Thymus (tissue), 11 donors: ENCODE data around the gene IQCE. TPM values are rescaled to one million over a fixed set of nuclear protein-coding genes. Genes with fewer than 3 reads are reported as not detected.

Experiments used
- DNase-seq, 9 donors: peaks; one replicate each; pipeline ENCODE4 v3.0.0-alpha.2; 2013; ENCODE audit warnings: low spot score in 9 of 9, low read depth in 6 of 9, missing footprints in 1 of 9
- H3K27ac ChIP-seq, 2 donors: one replicate each; pipeline ENCODE4 v1.5.1; 2013; ENCODE audit warnings: control low read depth in 1 of 2, low read depth in 1 of 2, low read length in 1 of 2, mild to moderate bottlenecking in 1 of 2, moderate library complexity in 1 of 2
- H3K27me3 ChIP-seq, 2 donors: one replicate each; pipeline ENCODE4 v1.5.1; 2013; ENCODE audit warnings: low read length in 1 of 2; ENCODE audit not compliant: control insufficient read depth in 2 of 2, insufficient read depth in 1 of 2
- H3K36me3 ChIP-seq, 2 donors: one replicate each; pipeline ENCODE4 v1.5.1; 2013; ENCODE audit warnings: low read length in 1 of 2, mild to moderate bottlenecking in 1 of 2, moderate library complexity in 1 of 2; ENCODE audit not compliant: control insufficient read depth in 2 of 2, insufficient read depth in 2 of 2
- H3K4me1 ChIP-seq, 2 donors: one replicate each; pipeline ENCODE4 v1.5.1; 2013; ENCODE audit warnings: low read length in 2 of 2; ENCODE audit not compliant: control insufficient read depth in 2 of 2, insufficient read depth in 2 of 2
- H3K4me3 ChIP-seq, 2 donors: one replicate each; pipeline ENCODE4 v1.5.1; 2013; ENCODE audit warnings: low read length in 2 of 2, control low read depth in 1 of 2, mild to moderate bottlenecking in 1 of 2
- H3K9me3 ChIP-seq, 2 donors: one replicate each; pipeline ENCODE4 v1.5.1; 2013; ENCODE audit warnings: low read length in 1 of 2, mild to moderate bottlenecking in 1 of 2; ENCODE audit not compliant: control insufficient read depth in 2 of 2, insufficient read depth in 1 of 2
- WGBS: extraction: QIAGEN DNeasy Blood & Tissue Kit; methylation state at CpG from one replicate; pipeline ENCODE4 v1.1.7; 2013; 5-methylcytosine and 5-hydroxymethylcytosine counted together
- polyA plus RNA-seq: library from polyadenylated mRNA; stranded (reverse); fragments of 200-250 nt; gene quantifications from one replicate; pipeline ENCODE4 v1.2.3, GENCODE V29; 2013
- total RNA-seq: library from RNA; stranded (reverse); fragments of 120-200 nt; gene quantifications from one replicate; pipeline ENCODE4 v1.2.4, GENCODE V29; 2013
- donor health status: healthy.

The IQCE gene
- total and polyA plus RNA-seq, 2 donors, result 3.8 to 4.2 TPM

DNA sequence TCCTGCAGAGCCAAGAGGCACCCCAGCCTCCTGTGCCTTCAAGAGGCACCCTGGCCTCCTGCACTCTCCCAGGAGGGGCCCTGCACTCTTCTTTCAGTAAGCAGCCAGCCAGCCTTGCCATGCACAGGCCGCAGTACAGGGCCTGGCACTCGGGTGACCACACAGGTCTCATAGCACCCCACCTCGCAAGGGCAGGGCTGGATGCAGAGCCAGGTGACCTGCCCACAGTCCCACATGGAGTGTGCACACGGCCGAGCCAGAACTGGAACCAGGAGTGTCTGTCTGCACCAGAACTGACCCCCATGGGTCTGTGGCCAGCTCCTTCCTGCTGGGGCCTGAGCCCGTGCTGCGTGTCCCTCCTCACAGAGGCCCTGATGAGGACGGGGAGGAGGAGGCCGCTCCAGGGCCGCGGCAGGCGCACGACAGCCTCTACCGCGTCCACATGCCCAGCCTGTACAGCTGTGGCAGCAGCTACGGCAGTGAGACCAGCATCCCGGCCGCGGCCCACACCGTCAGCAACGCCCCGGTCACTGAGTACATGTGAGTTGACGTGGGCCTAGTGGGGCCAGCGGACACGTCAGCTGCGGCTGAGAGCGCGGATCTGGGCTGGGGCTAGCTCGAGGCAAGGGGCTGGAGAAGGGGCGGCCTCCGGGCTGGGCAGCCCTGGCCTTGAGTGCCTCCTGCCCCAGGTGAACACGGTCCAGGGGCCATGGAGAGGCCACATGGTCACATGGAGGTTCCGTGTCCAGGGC, 99.3 kb downstream of the IQCE start:
- Histone ChIP-seq H3K36me3 (peaks cover 2 to 50% of the 10 kb centered on the region in 2 donors), H3K27me3 (no peaks in the 10 kb centered on the region), H3K9me3 (no peaks in the 10 kb centered on the region), H3K4me1 (no peaks in the 10 kb centered on the region), H3K4me3 (no peak overlapping the region), H3K27ac (no peak overlapping the region)
- DNase-seq, result no peak
- WGBS, result 97% methylated on average over 33 of the region's 33 CpGs

DNA sequence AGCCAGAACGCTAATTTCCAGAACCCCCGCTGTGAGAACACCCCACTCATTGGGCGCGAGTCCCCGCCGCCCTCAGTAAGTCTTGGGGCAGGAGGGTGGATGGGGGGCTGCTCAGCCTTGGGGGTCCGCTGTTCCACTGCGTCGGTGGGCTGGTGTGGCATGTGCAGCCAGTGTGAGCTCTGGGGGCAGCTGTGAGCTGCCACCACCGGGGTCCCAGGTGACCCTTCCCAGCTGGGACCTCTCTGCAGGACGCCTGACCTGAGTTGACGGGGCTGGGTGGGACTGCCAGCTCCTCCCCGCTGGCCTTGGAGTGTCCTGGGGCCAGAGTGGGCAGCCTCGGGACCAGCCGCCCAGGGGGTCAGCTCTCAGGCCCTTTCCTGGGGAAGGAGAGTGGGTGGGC, 100.2 kb downstream of the IQCE start:
- Histone ChIP-seq H3K4me1 (no peaks in the 10 kb centered on the region), H3K4me3 (no peak overlapping the region), H3K9me3 (no peaks in the 10 kb centered on the region), H3K27ac (no peak overlapping the region), H3K27me3 (no peaks in the 10 kb centered on the region), H3K36me3 (peaks cover 2 to 50% of the 10 kb centered on the region in 2 donors)
- 99% methylated on average over 15 of the region's 15 CpGs for WGBS
- DNase-seq, result no peak

DNA sequence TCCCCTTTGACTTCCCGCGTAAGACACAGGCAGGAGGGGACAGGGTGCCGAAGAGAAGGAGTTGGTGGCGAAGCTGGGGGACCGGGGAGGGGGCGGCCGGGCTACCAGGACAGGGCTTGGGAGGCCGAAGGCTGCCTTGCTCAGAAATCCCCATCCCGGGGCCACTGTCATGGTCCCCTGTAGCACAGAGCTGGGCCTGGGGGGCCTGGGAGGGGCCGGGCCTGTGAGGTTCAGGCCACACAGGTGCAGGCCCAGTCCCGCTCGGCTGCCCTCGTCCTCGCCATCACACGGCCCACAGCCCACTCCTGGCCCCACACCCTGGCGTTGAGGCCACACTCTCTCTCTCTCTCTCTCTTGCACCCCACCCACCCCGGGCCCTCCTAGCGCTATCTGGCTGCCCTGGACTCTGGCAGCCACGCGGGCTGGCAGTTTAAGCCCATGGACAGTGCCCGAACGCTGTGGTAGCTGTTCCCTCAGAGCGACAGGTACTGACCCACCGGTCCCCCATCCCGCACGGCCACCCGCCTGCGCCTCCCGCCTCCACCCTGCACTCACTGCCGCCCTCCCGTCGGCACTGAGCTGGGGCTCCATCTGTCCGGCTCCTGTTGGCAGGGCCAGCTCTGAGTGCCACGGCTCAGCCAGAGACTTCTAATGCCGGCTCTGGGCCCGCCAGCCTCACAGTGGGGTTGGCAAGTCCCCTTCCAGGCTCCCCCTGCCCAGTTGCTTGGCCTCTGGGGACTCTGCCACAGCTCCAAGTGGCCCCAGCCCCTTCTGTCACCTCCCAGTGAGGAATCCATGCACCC, 101.0 kb downstream of the IQCE start:
- H3K27me3 ChIP-seq, result no peaks in the 10 kb centered on the region
- WGBS, result 95% methylated on average over 36 of the region's 36 CpGs
- H3K9me3 ChIP-seq, result no peaks in the 10 kb centered on the region
- no peaks in the 10 kb centered on the region for H3K4me1 ChIP-seq
- H3K27ac ChIP-seq, result no peak overlapping the region
- peaks cover 2 to 50% of the 10 kb centered on the region in 2 donors for H3K36me3 ChIP-seq
- DNase-seq, result no peak
- H3K4me3 ChIP-seq, result no peak overlapping the region

DNA sequence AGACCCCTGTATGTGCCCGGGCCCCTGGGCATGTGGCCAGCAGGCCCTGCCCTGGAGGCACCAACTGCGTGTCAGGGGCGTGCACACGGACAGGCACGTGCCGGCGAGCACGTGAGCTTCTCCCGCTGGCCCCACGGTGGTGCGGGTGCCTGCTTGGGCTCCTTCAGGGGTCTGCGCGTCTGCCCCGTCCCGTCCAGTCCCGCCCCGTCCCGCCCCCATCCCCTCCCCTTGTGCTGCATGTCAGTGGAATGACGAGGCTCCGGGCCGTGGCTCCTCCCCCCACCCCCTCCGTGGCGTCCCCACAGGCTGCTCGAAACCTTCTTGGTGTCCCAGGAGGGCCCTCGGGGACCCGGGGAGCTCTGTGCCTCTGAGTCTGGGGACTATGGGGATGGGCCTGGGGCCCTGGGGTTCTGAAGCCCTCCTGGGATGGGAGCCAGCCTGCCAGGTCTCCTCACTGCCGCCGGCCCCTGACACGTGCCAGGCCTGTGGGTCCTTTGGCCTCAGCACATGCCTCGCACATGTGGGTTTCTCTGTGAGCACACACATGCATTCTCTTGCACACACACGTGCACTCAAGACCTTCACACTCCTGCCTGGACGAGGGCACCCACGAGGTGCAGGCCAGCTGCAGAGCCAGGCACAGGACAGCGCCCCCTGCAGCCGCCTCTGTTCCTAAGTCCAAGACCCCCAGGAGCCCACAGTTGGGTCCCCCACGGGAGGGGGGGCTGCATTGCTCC, 101.7 kb downstream of the IQCE start:
- Histone ChIP-seq H3K4me3 (no peak overlapping the region), H3K27me3 (peaks cover 0 to 4% of the 10 kb centered on the region in 2 donors), H3K27ac (no peak overlapping the region), H3K9me3 (no peaks in the 10 kb centered on the region), H3K4me1 (no peaks in the 10 kb centered on the region), H3K36me3 (peaks cover 2 to 50% of the 10 kb centered on the region in 2 donors)
- no peak for DNase-seq
- 95% methylated on average over 36 of the region's 36 CpGs for WGBS

DNA sequence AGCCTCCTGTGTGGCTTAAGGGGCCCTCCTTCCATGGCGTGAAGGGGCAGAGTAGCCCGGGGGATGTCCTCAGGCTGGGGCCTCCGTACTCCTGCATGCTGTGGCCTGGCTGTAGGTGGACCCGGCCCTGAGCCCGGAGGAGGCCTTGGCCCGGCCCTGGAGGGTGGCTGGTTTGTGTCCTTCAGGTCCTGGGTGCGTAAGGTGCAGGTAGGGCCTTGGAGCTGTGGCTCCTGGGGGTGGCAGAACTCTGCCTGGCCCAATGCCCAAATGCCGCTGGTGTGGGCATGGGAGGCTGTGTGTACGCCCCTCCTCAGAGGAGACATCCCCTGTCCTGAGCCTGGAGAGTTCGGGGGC, 102.3 kb downstream of the IQCE start:
- no peak overlapping the region for H3K27ac ChIP-seq

DNA sequence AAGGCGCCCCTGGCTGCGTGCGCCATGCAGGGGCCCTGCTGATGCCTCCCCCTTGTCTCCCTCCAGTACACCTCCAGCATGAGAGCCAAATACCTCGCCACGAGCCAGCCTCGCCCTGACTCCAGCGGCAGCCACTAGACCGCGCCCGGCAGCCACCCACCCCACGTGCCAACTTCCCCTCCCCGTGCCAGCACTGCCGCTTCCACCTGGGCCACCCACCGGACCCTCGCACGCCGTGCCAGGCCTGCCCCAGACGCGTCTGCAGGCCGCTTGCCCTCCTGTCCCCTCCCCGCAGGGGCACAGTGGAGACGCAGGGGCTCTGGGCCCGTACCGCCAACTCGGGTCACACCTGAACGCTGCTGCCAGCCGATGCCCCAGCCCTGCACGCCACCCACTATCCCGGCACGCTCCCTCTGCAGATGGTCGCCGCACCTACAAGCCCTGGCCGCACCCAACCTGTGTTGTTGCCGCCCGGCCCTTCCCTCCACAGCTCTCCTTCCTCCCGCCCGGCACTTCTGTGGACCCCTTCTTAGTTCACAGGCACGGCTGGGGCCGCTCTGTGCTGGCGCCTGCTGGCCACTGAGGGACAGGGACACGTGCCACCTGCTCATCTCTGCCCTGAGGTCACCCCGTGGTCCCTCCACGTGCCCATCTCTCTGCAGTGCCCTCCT, 103.0 kb downstream of the IQCE start:
- H3K9me3 ChIP-seq, result peaks cover 0 to 2% of the 10 kb centered on the region in 2 donors
- H3K27me3 ChIP-seq, result peaks cover 0 to 13% of the 10 kb centered on the region in 2 donors
- no peak overlapping the region for H3K27ac ChIP-seq
- H3K36me3 ChIP-seq, result peaks cover 2 to 41% of the 10 kb centered on the region in 2 donors
- DNase-seq, result no peak
- H3K4me3 ChIP-seq, result no peak overlapping the region
- peaks cover 0 to 4% of the 10 kb centered on the region in 2 donors for H3K4me1 ChIP-seq
- 97% methylated on average over 43 of the region's 43 CpGs for WGBS

More for the DNA sequence above, 102.3 kb downstream of the IQCE start:
- H3K4me1 ChIP-seq, result peaks cover 0 to 4% of the 10 kb centered on the region in 2 donors
- WGBS, result 95% methylated on average over 10 of the region's 10 CpGs
- peaks cover 2 to 48% of the 10 kb centered on the region in 2 donors for H3K36me3 ChIP-seq
- no peak overlapping the region for H3K4me3 ChIP-seq
- no peaks in the 10 kb centered on the region for H3K9me3 ChIP-seq
- no peak for DNase-seq
- peaks cover 0 to 9% of the 10 kb centered on the region in 2 donors for H3K27me3 ChIP-seq

GRCh38 chr7:2662273-2663120, 103.7 kb downstream of the IQCE start:
- peaks cover 0 to 4% of the 10 kb centered on the region in 2 donors for H3K4me1 ChIP-seq
- H3K27me3 ChIP-seq, result peaks cover 0 to 20% of the 10 kb centered on the region in 2 donors
- DNase-seq, result no peak
- peaks cover 2 to 33% of the 10 kb centered on the region in 2 donors for H3K36me3 ChIP-seq
- H3K4me3 ChIP-seq, result no peak overlapping the region
- H3K27ac ChIP-seq, result no peak overlapping the region
- H3K9me3 ChIP-seq, result peaks cover 0 to 8% of the 10 kb centered on the region in 2 donors
- 97% methylated on average over 33 of the region's 33 CpGs for WGBS
